Naive thymus-derived CD4-positive, alpha-beta T cell (primary cell): ENCODE data around the gene STK32C. TPM values are rescaled to one million over a fixed set of nuclear protein-coding genes. Genes with fewer than 3 reads are reported as not detected.

Experiments
- ATAC-seq: fragments of 150-1000 bp; cut with Tn5 transposase; 2 replicates; pipeline ENCODE4 v1.10.0; 2021; ENCODE audit warnings: mild to moderate bottlenecking, moderate library complexity
- CTCF ChIA-PET: fragments of 350-600 bp; sonication (Branson Sonifier 250); formaldehyde crosslinking; loops from one replicate; lab custom pipeline; 2021; ENCODE audit warnings: antibody characterized with exemption; lab: Charles Lee
- POLR2A ChIA-PET: fragments of 350-600 bp; sonication (Branson Sonifier 250); formaldehyde crosslinking; loops from one replicate; lab custom pipeline; 2021; ENCODE audit warnings: antibody characterized with exemption, inconsistent platforms; lab: Charles Lee
- DNase-seq, 9 donors: peaks; one replicate each; pipeline versions ENCODE4 v3.0.0 to v3.0.0-alpha.2; 2020 to 2022; ENCODE audit warnings: mixed read lengths in 1 of 9
- H3K27ac ChIP-seq: one replicate; pipeline ENCODE4 v1.7.0; 2013; ENCODE audit warnings: mild to moderate bottlenecking, low read depth, low read length, moderate library complexity
- H3K27me3 ChIP-seq, 2 donors: one replicate each; pipeline ENCODE4 v1.7.0; 2013; ENCODE audit warnings: low read length in 2 of 2, mild to moderate bottlenecking in 2 of 2, moderate library complexity in 2 of 2; ENCODE audit not compliant: control insufficient read depth in 2 of 2, insufficient read depth in 2 of 2
- H3K36me3 ChIP-seq, 3 experiments: 1 replicate in 2 of 3; 2 replicates in 1 of 3; pipeline ENCODE4 v1.7.0; 2013; ENCODE audit warnings: low read length in 3 of 3, mild to moderate bottlenecking in 3 of 3, moderate library complexity in 1 of 3; ENCODE audit not compliant: insufficient read depth in 3 of 3, control insufficient read depth in 2 of 3
- H3K4me1 ChIP-seq, 2 donors: one replicate each; pipeline ENCODE4 v1.7.0; 2013; ENCODE audit warnings: low read length in 2 of 2, mild to moderate bottlenecking in 2 of 2, moderate library complexity in 1 of 2; ENCODE audit not compliant: control insufficient read depth in 2 of 2, insufficient read depth in 2 of 2
- H3K4me3 ChIP-seq: 2 replicates; pipeline ENCODE4 v1.7.0; 2013; ENCODE audit warnings: mild to moderate bottlenecking, low read length
- H3K9me3 ChIP-seq, 3 experiments: 1 replicate in 2 of 3; 2 replicates in 1 of 3; pipeline ENCODE4 v1.7.0; 2013; ENCODE audit warnings: low read length in 3 of 3; ENCODE audit not compliant: control insufficient read depth in 2 of 3
- H3K27ac Mint-ChIP-seq, 9 donors: one replicate each; pipeline ENCODE4 v1.8.0; 2020 to 2022; ENCODE audit warnings: mixed read lengths in 9 of 9, mild to moderate bottlenecking in 8 of 9, moderate library complexity in 5 of 9, inconsistent platforms in 2 of 9
- H3K27me3 Mint-ChIP-seq, 5 donors: one replicate each; pipeline ENCODE4 v1.8.0; 2021 to 2022; ENCODE audit warnings: mixed read lengths in 5 of 5, mild to moderate bottlenecking in 1 of 5
- H3K36me3 Mint-ChIP-seq, 5 donors: one replicate each; pipeline ENCODE4 v1.8.0; 2020 to 2022; ENCODE audit warnings: mixed read lengths in 5 of 5, mild to moderate bottlenecking in 3 of 5, inconsistent platforms in 1 of 5
- H3K4me1 Mint-ChIP-seq, 7 donors: one replicate each; pipeline ENCODE4 v1.8.0; 2020 to 2022; ENCODE audit warnings: mixed read lengths in 7 of 7, mild to moderate bottlenecking in 3 of 7, inconsistent platforms in 1 of 7
- H3K4me3 Mint-ChIP-seq, 10 donors: one replicate each; pipeline ENCODE4 v1.8.0; 2020 to 2022; ENCODE audit warnings: mild to moderate bottlenecking in 10 of 10, mixed read lengths in 10 of 10, moderate library complexity in 6 of 10, inconsistent platforms in 2 of 10
- H3K9me3 Mint-ChIP-seq, 11 donors: one replicate each; pipeline ENCODE4 v1.8.0; 2020 to 2022; ENCODE audit warnings: mixed read lengths in 11 of 11, mild to moderate bottlenecking in 4 of 11, inconsistent platforms in 1 of 11, moderate library complexity in 1 of 11
- intact Hi-C, 2 donors: fragments of 100-400 bp; cut with micrococcal nuclease; formaldehyde crosslinking; loops; one replicate each; pipeline ENCODE4 v1.15.1; 2023
- polyA plus RNA-seq, 2 donors: library from polyadenylated mRNA; unstranded; fragments of 300-500 nt; fragmentation: Illumina TruSeq; gene quantifications; one replicate each; pipeline ENCODE4 v1.2.3, GENCODE V29; 2021
- total RNA-seq, 6 experiments: library from RNA in 5 of 6; stranded (reverse) in 5 of 6; gene quantifications; 1 replicate in 5 of 6; 2 replicates in 1 of 6; pipeline ENCODE4 v1.2.3 and lab custom pipeline; 2021 to 2026

The STK32C gene
- total and polyA plus RNA-seq, 7 experiments from 2014 or later: 4.6 to 19.4 (median 11.8) TPM

DNA sequence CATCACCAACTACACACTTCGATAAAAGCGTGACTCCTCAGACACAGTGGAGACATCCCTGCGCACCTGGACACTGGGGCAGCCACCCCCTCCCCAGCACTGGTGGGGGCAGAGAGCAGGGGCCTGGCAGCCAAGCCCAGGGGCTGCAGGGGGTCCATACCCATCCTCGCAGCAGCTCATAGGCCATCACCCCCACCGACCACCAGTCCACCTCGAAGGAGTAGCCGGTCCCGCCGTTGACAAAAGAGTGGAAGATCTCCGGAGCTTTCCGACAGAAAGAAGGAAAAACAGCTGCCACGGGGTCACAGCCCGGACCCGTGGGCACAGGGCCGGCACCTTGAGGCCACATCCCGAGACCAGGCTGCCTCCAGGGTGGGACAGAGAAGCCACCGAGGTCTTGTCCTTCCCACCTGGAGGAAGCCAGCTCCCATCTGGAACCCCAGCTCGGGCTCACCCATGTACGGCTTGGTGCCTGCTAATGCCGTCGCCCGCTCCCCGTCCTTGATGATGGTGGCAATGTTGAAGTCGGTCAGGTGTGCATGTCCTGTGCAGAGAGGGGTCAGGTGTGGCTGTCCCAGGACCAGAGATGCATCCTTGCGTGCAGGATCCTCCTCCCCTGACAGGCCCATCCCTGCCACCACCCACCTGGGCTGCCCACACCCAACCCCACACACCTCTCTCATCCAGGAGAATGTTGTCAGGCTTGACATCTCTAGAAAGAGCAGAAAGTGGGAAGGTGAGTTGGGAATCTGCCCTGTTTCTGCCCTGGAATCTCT lies 82.5 kb downstream of the STK32C start:
- intact Hi-C loops: no loop called here
- Mint-ChIP-seq H3K36me3 (peaks cover 0 to 17% (median 5%) of the 10 kb centered on the region in 5 donors), H3K9me3 (peaks cover 0 to 2% (median 0%) of the 10 kb centered on the region in 11 donors), H3K4me3 (no peak overlapping the region), H3K27me3 (no peaks in the 10 kb centered on the region), H3K27ac (no peak overlapping the region), H3K4me1 (peaks cover 6 to 23% (median 16%) of the 10 kb centered on the region in 7 donors)
- DNase-seq (no peak), ATAC-seq (no peak)
- Histone ChIP-seq H3K27ac (no peak overlapping the region), H3K36me3 (no peaks in the 10 kb centered on the region), H3K4me1 (peaks cover 0 to 10% of the 10 kb centered on the region in 2 donors), H3K9me3 (no peaks in the 10 kb centered on the region), H3K27me3 (no peaks in the 10 kb centered on the region), H3K4me3 (no peak overlapping the region)
- POLR2A ChIA-PET: no interaction called here
- CTCF ChIA-PET: interaction anchor here (0.9 to 1.2 kb wide), 2 partner anchors 128 to 136 kb away, joined by 3 to 6 read pairs; no protein-coding TSS in a partner anchor

GRCh38 chr10:132224343-132225072 lies 83.2 kb downstream of the STK32C start:
- Histone ChIP-seq H3K36me3 (no peaks in the 10 kb centered on the region), H3K4me3 (no peak overlapping the region), H3K27ac (no peak overlapping the region), H3K27me3 (no peaks in the 10 kb centered on the region), H3K9me3 (no peaks in the 10 kb centered on the region), H3K4me1 (peaks cover 0 to 6% of the 10 kb centered on the region in 2 donors)
- no peaks in the 10 kb centered on the region for H3K27me3 Mint-ChIP-seq
- H3K27ac Mint-ChIP-seq: no peak overlapping the region
- intact Hi-C loops: loop anchor here in 1 of 2 donors (5.0 kb wide), 1 partner anchor 413 kb away; no protein-coding TSS in a partner anchor
- DNase-seq (no peak), ATAC-seq (no peak)
- POLR2A ChIA-PET: no interaction called here
- H3K4me1 Mint-ChIP-seq: peaks cover 3 to 16% (median 11%) of the 10 kb centered on the region in 7 donors
- no peaks in the 10 kb centered on the region for H3K9me3 Mint-ChIP-seq
- no peak overlapping the region for H3K4me3 Mint-ChIP-seq
- CTCF ChIA-PET: interaction anchor here (0.7 to 1.2 kb wide), 4 partner anchors 10 to 137 kb away, joined by 3 to 6 read pairs (median 4); no protein-coding TSS in a partner anchor
- peaks cover 0 to 21% (median 5%) of the 10 kb centered on the region in 5 donors for H3K36me3 Mint-ChIP-seq

GRCh38 chr10:132223611-132224342 lies 84.0 kb downstream of the STK32C start:
- Histone ChIP-seq H3K27me3 (no peaks in the 10 kb centered on the region), H3K27ac (no peak overlapping the region), H3K9me3 (no peaks in the 10 kb centered on the region), H3K36me3 (no peaks in the 10 kb centered on the region), H3K4me3 (no peak overlapping the region), H3K4me1 (peaks cover 0 to 6% of the 10 kb centered on the region in 2 donors)
- peaks cover 2 to 27% (median 5%) of the 10 kb centered on the region in 5 donors for H3K36me3 Mint-ChIP-seq
- CTCF ChIA-PET: interaction anchor here (0.7 to 1.2 kb wide), 5 partner anchors 11 to 137 kb away, joined by 3 to 6 read pairs (median 3); no protein-coding TSS in a partner anchor
- peaks cover 0 to 5% (median 0%) of the 10 kb centered on the region in 11 donors for H3K9me3 Mint-ChIP-seq
- H3K4me3 Mint-ChIP-seq: no peak overlapping the region
- no peak for ATAC-seq
- H3K4me1 Mint-ChIP-seq: peaks cover 0 to 9% (median 5%) of the 10 kb centered on the region in 7 donors
- no peak overlapping the region for H3K27ac Mint-ChIP-seq
- intact Hi-C loops: loop anchor here (1.0 to 5.0 kb wide), 5 partner anchors 85 to 414 kb away; no protein-coding TSS in a partner anchor
- DNase-seq: no peak
- POLR2A ChIA-PET: no interaction called here
- H3K27me3 Mint-ChIP-seq: no peaks in the 10 kb centered on the region

DNA sequence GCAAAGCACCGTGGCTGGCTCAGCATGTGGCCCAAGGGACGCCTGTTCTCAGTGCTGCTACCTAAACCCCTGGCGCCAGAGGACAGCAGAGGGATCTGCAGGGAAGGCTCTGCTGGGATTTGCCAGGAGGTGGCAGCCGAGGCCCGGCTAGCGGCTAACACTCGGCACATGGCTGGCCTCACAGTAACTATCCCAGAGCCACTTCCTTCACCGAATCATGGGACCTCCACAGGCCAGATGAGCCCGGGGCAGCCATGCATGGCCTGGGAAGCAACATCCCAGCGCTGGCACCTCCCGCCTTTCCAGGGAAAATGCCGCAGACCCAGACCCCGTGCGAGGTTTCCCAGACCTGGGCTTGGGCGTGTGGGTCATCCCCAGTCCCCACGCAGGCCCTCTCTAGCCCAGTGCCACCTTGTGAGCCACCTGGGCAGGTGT lies 84.6 kb downstream of the STK32C start:
- Mint-ChIP-seq H3K9me3 (peaks cover 0 to 8% (median 0%) of the 10 kb centered on the region in 11 donors), H3K4me3 (no peak overlapping the region), H3K27ac (no peak overlapping the region), H3K27me3 (no peaks in the 10 kb centered on the region), H3K36me3 (peaks cover 2 to 31% (median 9%) of the 10 kb centered on the region in 5 donors), H3K4me1 (peaks cover 0 to 8% (median 5%) of the 10 kb centered on the region in 7 donors)
- no peaks in the 10 kb centered on the region for H3K27me3 ChIP-seq
- H3K4me1 ChIP-seq: peaks cover 0 to 6% of the 10 kb centered on the region in 2 donors
- no peaks in the 10 kb centered on the region for H3K9me3 ChIP-seq
- DNase-seq: peak; percentile 40 to 73 (median 60)
- ATAC-seq: peak; percentile 96
- ChIA-PET CTCF (interaction anchor here (0.7 to 1.2 kb wide), 3 partner anchors 119 to 133 kb away, joined by 3 to 4 read pairs (median 3); no protein-coding TSS in a partner anchor), POLR2A (no interaction called here)
- no peak overlapping the region for H3K27ac ChIP-seq
- H3K36me3 ChIP-seq: no peaks in the 10 kb centered on the region
- no peak overlapping the region for H3K4me3 ChIP-seq
- intact Hi-C loops: loop anchor here (1.0 to 5.0 kb wide), 5 partner anchors 86 to 414 kb away; no protein-coding TSS in a partner anchor

- Histone ChIP-seq H3K27ac (no peak overlapping the region), H3K27me3 (no peaks in the 10 kb centered on the region), H3K36me3 (no peaks in the 10 kb centered on the region), H3K4me3 (no peak overlapping the region), H3K9me3 (no peaks in the 10 kb centered on the region), H3K4me1 (peaks cover 0 to 6% of the 10 kb centered on the region in 2 donors)
- intact Hi-C loops: loop anchor here (1.0 to 5.0 kb wide), 5 partner anchors 86 to 415 kb away; no protein-coding TSS in a partner anchor
- H3K36me3 Mint-ChIP-seq: peaks cover 2 to 32% (median 10%) of the 10 kb centered on the region in 5 donors
- peaks cover 0 to 8% (median 5%) of the 10 kb centered on the region in 7 donors for H3K4me1 Mint-ChIP-seq
- no peak overlapping the region for H3K4me3 Mint-ChIP-seq
- DNase-seq (no peak), ATAC-seq (no peak)
- peaks cover 0 to 9% (median under 1%) of the 10 kb centered on the region in 11 donors for H3K9me3 Mint-ChIP-seq
- POLR2A ChIA-PET: no interaction called here
- no peaks in the 10 kb centered on the region for H3K27me3 Mint-ChIP-seq
- H3K27ac Mint-ChIP-seq: no peak overlapping the region
- CTCF ChIA-PET: interaction anchor here (0.7 to 1.2 kb wide), 2 partner anchors 130 to 133 kb away, joined by 3 to 4 read pairs; no protein-coding TSS in a partner anchor
Measured at GRCh38 chr10:132222726-132223125, 85.0 kb downstream of the STK32C start.
